Stomach (tissue), 9 donors: ENCODE measurements around the gene KCNQ1. TPM values are rescaled to one million over a fixed set of nuclear protein-coding genes. Genes with fewer than 3 reads are reported as not detected.
A peak's percentile ranks its signal among the peaks of the same experiment; 100 is the strongest.

Experiments used
- DNase-seq, 2 donors: peaks; one replicate each; pipeline versions ENCODE4 v3.0.0 to v3.0.0-alpha.2; 2013 to 2019
- H3K27ac ChIP-seq, 5 donors: fragments of 200-600 bp in 4 of 5; sonication (generic) in 4 of 5; one replicate each; pipeline ENCODE4 v1.5.1; 2013 to 2019; ENCODE audit warnings: mild to moderate bottlenecking in 1 of 5, moderate library complexity in 1 of 5
- H3K27me3 ChIP-seq, 3 donors: fragments of 200-600 bp; sonication (generic); one replicate each; pipeline ENCODE4 v1.5.1; 2017 to 2019; ENCODE audit warnings: mixed run types in 1 of 3
- H3K36me3 ChIP-seq, 4 donors: fragments of 200-600 bp; sonication (generic); 1 replicate in 3 of 4; 2 replicates in 1 of 4; pipeline ENCODE4 v1.5.1; 2016 to 2019
- H3K4me1 ChIP-seq, 4 donors: fragments of 200-600 bp; sonication (generic); one replicate each; pipeline ENCODE4 v1.5.1; 2016 to 2019
- H3K4me3 ChIP-seq, 4 donors: fragments of 200-600 bp; sonication (generic) in 3 of 4; one replicate each; pipeline ENCODE4 v1.5.1; 2016 to 2019; ENCODE audit warnings: mild to moderate bottlenecking in 1 of 4
- H3K9me3 ChIP-seq, 4 donors: fragments of 200-600 bp; sonication (generic); one replicate each; pipeline ENCODE4 v1.5.1; 2016 to 2019
- EP300 ChIP-seq: sonication (generic); formaldehyde crosslinking; IDR thresholded peaks from one replicate; pipeline ENCODE4 v1.6.1; 2017; ENCODE audit warnings: antibody characterized with exemption
- POLR2A ChIP-seq, 4 donors: fragments of 450-650 bp; IDR thresholded peaks; one replicate each; pipeline ENCODE4 v1.6.1; 2016; ENCODE audit warnings: antibody characterized with exemption in 4 of 4, control low read depth in 2 of 4, mild to moderate bottlenecking in 1 of 4, moderate library complexity in 1 of 4
- POLR2AphosphoS5 ChIP-seq, 3 donors: sonication (generic); formaldehyde crosslinking; IDR thresholded peaks; one replicate each; pipeline ENCODE4 v1.6.1; 2016; ENCODE audit warnings: antibody characterized with exemption in 3 of 3
- WGBS, 5 donors: extraction: QIAGEN DNeasy Blood & Tissue Kit in 3 of 5; methylation state at CpG; one replicate each; pipeline versions ENCODE4 v1.1.5 to v1.1.7; 2013 to 2018; 5-methylcytosine and 5-hydroxymethylcytosine counted together
- intact Hi-C: fragments of 100-400 bp; cut with DNase I; formaldehyde crosslinking; loops from one replicate; pipeline ENCODE4 v1.15.1; 2023; ENCODE audit warnings: low total_unique reads
- polyA plus RNA-seq, 3 donors: library from polyadenylated mRNA; stranded (reverse); fragments of 200-250 nt; gene quantifications; one replicate each; pipeline ENCODE4 v1.2.3, GENCODE V29; 2013
- total RNA-seq, 5 donors: library from RNA; depleted of rRNA; stranded (reverse); fragments of >200 nt; gene quantifications; one replicate each; pipeline versions ENCODE4 v1.1.0 to v1.2.3, GENCODE V29; 2014 to 2016
- TF ChIP-seq, protein P1 (sequence below), 7 experiments: fragments of 450-650 bp in 4 of 7; fragments of 200-600 bp in 3 of 7; sonication (generic) in 3 of 7; IDR thresholded peaks; one replicate each; pipeline ENCODE4 v1.5.1; 2016 to 2019; ENCODE audit warnings: antibody characterized with exemption in 7 of 7, control low read depth in 2 of 7, mild to moderate bottlenecking in 1 of 7
- donor health status: healthy with polysubstance abuse.
- donor health status: Bipolar disorder and iron deficiency.
- donor health status: healthy.

KCNQ1 gene
- total and polyA plus RNA-seq, 8 donors: 12.1 to 155 (median 49.0) TPM

DNA sequence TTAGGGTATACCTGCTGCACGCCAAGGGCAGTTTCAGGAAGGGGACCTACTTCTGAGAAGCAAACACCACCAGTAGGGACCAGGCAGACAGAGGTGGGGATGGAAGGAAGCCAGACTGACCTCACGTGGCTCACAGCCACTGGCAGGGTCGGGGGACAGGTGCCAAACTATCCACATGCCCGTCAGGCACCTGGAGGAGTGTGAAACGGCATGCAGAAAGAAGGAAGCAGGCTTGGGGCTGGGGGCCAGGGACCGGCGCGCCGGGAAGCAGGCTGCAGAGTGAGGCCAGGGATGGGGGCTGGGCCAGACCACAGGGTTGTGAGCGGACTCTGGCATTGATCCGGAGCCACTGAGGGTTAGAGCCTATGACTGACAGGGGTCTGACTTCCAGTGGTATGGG is 393.3 kb downstream of the KCNQ1 start:
- H3K27me3 ChIP-seq: no peaks in the 10 kb centered on the region
- H3K4me1 ChIP-seq: peaks cover 16 to 22% (median 19%) of the 10 kb centered on the region in 4 donors
- no peaks in the 10 kb centered on the region for H3K36me3 ChIP-seq
- TF ChIP-seq POLR2AphosphoS5 (IDR thresholded peaks at IDR 0.05) (no peak), POLR2A (IDR thresholded peaks at IDR 0.05) (no peak), EP300 (no peak)
- TF ChIP-seq, protein P1, sequence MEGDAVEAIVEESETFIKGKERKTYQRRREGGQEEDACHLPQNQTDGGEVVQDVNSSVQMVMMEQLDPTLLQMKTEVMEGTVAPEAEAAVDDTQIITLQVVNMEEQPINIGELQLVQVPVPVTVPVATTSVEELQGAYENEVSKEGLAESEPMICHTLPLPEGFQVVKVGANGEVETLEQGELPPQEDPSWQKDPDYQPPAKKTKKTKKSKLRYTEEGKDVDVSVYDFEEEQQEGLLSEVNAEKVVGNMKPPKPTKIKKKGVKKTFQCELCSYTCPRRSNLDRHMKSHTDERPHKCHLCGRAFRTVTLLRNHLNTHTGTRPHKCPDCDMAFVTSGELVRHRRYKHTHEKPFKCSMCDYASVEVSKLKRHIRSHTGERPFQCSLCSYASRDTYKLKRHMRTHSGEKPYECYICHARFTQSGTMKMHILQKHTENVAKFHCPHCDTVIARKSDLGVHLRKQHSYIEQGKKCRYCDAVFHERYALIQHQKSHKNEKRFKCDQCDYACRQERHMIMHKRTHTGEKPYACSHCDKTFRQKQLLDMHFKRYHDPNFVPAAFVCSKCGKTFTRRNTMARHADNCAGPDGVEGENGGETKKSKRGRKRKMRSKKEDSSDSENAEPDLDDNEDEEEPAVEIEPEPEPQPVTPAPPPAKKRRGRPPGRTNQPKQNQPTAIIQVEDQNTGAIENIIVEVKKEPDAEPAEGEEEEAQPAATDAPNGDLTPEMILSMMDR (IDR thresholded peaks at IDR 0.05): no peak
- no peaks in the 10 kb centered on the region for H3K9me3 ChIP-seq
- peak in 1 of 2 donors; percentile 46 for DNase-seq
- WGBS, 5 donors: 42 to 62% (median 58%) methylated on average over 11 of the region's 11 CpGs
- no peak overlapping the region for H3K4me3 ChIP-seq
- H3K27ac ChIP-seq: no peak overlapping the region
- intact Hi-C loops: no loop called here

GRCh38 chr11:2838676-2839294 is 394.0 kb downstream of the KCNQ1 start:
- Histone ChIP-seq H3K9me3 (no peaks in the 10 kb centered on the region), H3K4me1 (peaks cover 16 to 22% (median 19%) of the 10 kb centered on the region in 4 donors), H3K27ac (no peak overlapping the region), H3K27me3 (no peaks in the 10 kb centered on the region), H3K36me3 (no peaks in the 10 kb centered on the region), H3K4me3 (no peak overlapping the region)
- DNase-seq: no peak
- TF ChIP-seq EP300: no peak
- TF ChIP-seq POLR2A (IDR thresholded peaks at IDR 0.05): no peak
- TF ChIP-seq, protein P1 (IDR thresholded peaks at IDR 0.05): no peak
- TF ChIP-seq POLR2AphosphoS5 (IDR thresholded peaks at IDR 0.05): no peak
- intact Hi-C loops: no loop called here
- WGBS, 5 donors: 80 to 93% (median 91%) methylated on average over 2 to 25 of the region's 25 CpGs

DNA sequence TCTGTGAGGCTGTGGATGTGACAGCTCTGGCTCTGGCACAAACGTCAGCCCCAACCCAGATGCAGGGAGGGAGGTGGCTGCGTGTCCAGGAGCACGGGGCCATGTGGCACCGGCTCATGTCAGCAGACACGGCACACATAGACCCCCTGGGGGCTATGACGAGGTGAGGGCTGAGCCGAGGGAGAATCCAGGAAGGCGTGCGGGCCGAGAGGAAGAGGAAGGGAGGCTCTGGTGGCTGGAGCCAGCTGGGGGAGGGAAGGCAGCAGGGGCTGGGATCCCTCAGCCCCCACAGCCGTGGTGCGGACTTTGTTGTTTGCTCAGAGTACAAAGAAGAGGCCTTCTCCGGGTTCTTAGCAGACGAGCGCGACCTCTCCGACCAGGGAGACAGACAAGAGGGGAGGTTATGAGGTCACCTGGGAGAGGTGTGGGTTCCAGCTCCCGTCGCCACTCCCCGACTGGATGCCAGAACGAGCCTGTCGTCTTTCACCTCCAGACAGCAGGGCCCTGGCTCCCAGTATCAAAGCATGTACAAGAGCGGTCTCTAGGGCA is 394.7 kb downstream of the KCNQ1 start:
- H3K4me1 ChIP-seq: peaks cover 16 to 22% (median 19%) of the 10 kb centered on the region in 4 donors
- TF ChIP-seq POLR2AphosphoS5 (IDR thresholded peaks at IDR 0.05) (no peak), POLR2A (IDR thresholded peaks at IDR 0.05) (no peak), EP300 (no peak)
- TF ChIP-seq, protein P1 (IDR thresholded peaks at IDR 0.05): no peak
- H3K27me3 ChIP-seq: no peaks in the 10 kb centered on the region
- no peak overlapping the region for H3K27ac ChIP-seq
- no peaks in the 10 kb centered on the region for H3K36me3 ChIP-seq
- no peaks in the 10 kb centered on the region for H3K9me3 ChIP-seq
- DNase-seq: peak in 1 of 2 donors; percentile 64
- WGBS, 5 donors: 79 to 88% (median 85%) methylated on average over 23 of the region's 23 CpGs
- intact Hi-C loops: no loop called here
- no peak overlapping the region for H3K4me3 ChIP-seq

DNA sequence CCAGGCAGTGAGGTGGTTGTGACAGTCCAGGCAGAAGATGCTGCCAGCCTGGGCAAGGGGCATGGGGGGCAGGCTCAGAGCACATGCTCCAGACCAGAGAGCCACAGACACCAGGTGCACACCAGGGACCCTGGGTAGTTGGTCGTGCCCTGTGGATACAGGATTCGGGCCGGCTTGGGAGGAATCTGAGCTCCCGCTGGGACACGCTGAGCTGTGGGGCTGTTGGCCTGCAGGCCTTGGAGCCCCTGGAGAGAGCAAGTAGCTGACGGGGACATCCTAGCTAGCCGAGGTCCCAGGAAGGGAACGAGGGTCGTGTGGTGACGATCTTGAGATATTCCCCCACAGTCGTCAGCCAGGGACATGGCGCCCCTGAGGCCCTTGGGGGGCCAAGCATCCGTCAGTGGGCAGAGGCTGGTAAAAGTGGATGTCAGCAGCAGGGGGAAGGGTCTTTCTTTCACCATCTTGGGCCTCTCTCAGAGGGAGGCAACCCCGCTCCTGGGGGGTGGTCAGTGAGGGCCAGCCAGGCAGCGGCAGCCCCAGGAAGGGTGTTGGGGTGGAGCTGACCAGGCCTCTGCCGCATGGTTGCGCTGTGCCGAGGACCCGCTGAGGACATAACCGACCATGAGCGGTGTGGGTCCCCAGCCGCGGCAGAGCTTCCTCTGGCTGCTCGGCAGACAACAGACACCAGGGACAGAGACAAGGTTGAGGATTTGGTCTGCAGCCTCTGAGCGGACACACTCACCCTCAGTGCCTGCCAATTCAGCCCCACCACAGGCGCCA is 396.8 kb downstream of the KCNQ1 start:
- Histone ChIP-seq H3K27me3 (no peaks in the 10 kb centered on the region), H3K27ac (no peak overlapping the region), H3K9me3 (no peaks in the 10 kb centered on the region), H3K36me3 (no peaks in the 10 kb centered on the region), H3K4me1 (peaks cover 12 to 16% (median 14%) of the 10 kb centered on the region in 4 donors), H3K4me3 (no peak overlapping the region)
- intact Hi-C loops: no loop called here
- TF ChIP-seq POLR2AphosphoS5 (IDR thresholded peaks at IDR 0.05) (no peak), EP300 (no peak), POLR2A (IDR thresholded peaks at IDR 0.05) (no peak)
- TF ChIP-seq, protein P1 (IDR thresholded peaks at IDR 0.05): no peak
- 90 to 95% (median 92%) methylated on average over 26 of the region's 26 CpGs for WGBS, 5 donors
- no peak for DNase-seq
